HG02943 (cell line): Measurements from ENCODE around the gene STK38L.

ENCODE experiments used
- ATAC-seq: cut with Tn5 transposase; IDR thresholded peaks from one replicate; pipeline ENCODE4 v1.9.1; 2021; ENCODE audit warnings: mild to moderate bottlenecking, low read depth, moderate library complexity; ENCODE audit not compliant: unreplicated experiment

STK38L gene

DNA sequence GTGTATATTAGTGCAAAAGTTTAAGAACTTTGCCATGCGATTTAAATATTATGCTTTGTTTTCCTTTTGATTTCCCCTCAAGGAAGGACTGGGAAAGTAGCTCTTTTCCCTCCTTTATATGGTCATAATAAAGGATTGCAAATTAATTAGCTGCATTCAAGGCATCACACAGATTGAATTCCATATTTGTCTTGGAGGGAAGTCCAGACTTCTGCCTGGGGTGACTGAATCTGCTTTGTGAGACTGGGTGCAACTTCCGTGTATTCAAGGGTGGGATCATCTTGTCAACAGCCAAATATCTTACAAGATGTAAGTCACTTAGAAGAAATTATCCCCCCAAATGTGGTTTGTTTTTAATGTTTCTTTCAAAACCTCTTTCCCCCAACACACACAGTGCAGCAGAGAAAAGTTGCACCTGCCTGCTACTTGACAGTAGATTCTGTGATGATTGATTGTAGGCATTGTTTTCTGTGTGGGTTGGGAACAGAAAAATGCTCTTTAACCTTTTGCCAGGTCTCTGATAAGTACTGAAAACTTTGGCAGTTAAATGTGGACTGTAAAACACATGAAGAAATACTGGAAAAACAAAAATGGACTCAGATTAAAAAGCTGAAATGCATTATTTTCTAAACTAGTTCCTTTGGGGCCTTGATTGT lies 28.4 kb downstream of the STK38L start:
- ATAC-seq: no peak

DNA sequence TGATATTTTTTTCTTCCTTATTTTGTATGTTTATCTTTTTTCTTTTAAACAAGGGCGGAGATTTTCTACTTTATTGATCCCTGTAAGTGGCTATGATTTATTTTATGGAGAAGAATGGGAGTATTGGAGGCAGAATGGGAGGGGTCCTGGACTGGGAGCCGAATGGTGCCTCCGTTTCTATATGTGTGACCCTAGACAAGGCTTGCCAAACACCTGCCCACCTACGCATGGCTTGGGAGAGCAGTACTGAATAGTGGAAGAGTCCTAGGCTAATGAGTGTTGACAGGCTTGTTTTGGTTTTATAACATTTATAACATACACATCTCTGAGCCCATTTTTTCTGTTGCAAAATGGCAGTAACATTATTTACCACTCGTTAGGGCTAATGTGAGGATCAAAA lies 29.0 kb downstream of the STK38L start:
- no peak for ATAC-seq

DNA sequence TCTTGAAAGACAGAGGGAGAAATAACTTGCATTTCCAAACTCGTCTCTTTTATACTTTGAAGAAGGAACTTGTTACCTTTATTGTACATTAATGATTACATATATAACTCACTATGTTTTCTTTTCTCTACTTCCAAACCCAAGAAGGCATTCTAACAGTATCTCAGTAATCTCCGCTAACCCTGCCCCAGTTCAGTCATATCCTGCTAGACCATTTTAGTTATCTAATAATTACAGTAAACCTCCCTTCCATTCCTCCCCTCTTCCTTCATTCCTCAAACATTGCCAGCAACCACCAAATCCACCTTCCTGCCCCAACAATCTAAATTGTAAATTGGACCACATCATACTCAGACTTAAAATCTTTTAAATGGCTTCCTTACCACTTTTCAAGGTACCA lies 30.6 kb downstream of the STK38L start:
- no peak for ATAC-seq

DNA sequence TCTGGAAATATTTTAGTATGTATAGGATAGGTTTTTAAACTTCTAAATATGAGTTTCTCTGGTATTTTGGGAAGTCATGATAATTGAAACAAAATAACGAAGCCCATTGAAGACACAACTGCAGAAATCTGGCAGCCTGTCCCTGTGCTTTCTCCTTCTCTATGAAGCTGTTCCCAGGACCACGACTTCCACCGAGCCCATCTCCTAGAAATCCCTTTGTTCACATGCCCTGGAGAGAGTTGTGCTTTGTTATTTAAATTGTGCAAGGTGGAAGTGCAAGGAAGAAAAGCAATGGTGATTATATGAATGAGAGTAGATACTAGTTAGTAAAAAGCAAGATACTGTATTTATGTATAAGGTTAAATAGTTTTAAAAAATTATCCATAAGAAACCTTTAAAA lies 32.2 kb downstream of the STK38L start:
- no peak for ATAC-seq

DNA sequence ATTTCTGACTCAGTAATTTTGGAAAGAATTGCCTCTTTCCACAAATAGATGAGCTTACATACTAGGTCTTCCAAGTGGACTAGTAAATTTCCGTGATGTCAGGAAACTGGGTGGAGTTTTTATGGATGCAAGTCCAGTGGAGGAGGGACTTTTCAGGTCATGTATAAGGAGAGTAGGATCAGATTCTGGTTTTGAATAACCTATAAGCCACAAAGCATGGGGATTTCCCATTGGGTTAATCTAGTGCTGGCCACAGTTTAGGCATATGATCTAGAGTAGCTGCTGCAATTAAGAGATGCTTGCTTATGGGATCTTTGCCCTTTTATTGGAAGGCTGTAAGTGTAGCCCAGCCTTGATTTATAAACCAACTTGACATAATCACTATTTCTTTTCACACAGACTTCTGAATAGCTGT lies 33.8 kb downstream of the STK38L start:
- ATAC-seq: peak; percentile 83

DNA sequence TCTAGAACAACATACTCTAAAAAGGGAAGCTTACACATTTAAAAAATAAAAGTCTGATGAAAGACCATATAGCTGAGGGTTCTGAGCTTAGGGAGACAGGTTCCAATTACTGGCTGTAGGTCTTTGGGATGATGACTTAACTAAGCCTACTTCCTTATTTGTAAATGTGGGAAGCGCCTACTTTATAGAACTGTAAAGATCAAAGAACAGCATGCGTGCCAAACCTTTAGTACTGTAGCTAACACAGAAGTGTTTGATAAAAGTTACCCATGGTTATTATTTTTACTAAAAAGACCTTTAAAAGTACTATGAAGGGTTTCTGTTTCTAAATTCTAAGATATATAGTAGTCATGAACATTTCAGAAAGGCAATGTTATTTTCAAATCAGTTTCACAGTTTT lies 35.7 kb downstream of the STK38L start:
- no peak for ATAC-seq

DNA sequence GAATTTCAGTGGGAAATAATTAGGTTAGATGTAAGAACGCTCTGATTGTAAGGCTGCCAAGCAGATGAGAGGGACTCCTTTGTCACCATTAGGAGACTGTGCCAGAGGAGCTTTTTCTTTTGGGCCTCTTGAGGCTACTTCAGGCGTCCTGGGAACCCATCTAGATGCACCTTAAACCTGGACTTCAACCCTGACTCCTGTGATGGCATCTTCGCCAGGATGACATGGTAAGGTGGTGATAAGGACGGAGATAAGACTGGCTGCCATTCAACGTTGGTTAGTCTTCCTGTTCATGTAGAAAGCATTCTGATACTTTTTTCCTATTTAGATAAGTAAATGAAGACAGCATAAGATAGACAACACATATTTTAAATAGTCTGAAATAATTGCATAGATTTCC lies 36.3 kb downstream of the STK38L start:
- no peak for ATAC-seq

DNA sequence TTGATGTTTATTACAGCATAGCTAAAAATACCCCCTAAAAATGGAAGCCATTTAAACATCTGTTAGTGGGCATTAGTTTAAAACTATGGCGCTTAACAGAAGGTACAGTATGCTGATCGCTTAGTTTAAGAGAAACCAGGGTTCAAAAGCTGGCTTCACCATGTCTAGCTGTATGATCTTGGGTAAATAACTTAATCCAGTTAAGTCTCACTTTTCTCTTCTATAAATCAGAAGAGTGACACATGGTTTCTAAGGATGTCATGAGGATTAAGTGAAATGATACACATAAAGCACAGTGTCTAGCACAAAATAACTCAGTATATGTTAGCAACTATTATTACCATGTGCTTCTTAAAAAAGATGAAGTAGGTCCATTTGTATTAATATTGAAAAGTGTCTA lies 38.7 kb downstream of the STK38L start:
- ATAC-seq: no peak

DNA sequence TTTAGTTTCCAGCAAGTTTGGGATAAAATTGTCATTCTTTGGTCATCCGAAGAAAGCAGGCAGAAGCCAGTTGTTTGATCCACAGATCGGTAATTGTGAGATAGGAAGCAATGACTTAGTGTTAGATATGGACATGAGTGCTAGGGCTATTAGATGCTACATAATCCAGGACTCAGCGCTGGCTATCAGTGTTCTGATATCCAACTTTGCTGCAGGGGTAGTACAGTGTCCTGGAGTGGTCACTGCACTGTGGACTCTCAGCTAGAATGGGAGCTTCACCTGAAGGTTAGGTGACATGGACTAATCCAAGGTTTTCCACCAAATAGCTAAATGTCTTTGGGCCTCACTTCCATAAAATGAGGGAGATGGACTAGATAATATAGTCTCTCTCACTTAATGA lies 39.9 kb downstream of the STK38L start:
- ATAC-seq: no peak

DNA sequence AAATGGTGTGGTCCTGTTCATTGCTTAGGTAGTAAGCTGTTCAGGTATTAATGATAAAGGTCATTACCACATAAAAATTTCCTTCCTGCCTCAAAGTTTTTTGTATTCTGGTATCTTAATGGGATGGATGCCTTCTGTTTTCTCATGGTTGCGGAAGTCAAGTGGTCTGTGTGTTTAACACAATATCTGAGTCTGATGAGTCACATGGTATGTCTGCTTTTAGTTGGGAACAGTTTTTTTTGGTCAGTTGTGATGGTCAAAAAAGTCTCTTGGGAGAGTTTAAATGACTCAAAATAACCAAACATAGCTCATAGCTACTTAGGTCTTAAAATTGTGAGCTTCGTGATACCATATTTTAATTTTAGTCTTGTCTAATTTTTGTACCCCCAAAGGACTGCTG lies 40.7 kb downstream of the STK38L start:
- ATAC-seq: no peak

DNA sequence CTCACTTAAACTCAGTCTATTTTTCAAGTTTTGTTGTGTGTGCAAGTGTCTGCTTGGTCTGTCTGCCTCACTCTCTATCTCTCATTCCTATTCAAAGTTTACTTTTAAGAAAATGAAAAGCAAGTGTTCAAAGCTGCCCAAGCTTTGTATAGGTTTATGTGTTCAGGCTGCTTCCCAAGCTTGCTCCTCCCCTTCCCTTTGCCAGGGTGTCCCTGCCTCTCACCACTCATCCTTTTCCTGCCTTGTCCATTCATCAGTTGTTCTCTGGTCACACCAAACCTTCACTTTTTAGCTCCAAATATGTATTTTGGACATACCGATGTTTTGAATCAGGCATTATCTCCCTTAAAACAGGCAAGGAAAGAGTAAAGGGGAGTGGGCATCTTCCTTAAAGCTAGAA lies 41.3 kb downstream of the STK38L start:
- ATAC-seq: no peak

DNA sequence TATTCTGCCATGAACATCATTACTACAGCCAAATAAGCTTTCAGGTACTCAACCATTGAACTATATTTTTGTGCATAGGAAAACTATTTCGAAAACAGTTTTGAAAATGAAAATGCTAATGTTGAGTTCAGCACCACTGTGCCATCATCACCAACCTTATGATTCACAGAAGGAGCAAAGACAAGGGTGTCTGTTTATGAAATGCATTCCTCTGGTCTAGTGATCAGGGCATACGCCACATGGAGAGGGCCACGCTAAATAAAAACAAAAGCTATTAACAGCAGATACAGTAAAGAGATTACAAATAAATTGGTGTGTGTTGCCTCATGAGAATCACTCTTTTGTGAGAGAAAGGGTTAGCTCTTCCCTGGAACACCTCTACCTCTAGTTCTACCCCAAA lies 45.3 kb downstream of the STK38L start:
- ATAC-seq: no peak

DNA sequence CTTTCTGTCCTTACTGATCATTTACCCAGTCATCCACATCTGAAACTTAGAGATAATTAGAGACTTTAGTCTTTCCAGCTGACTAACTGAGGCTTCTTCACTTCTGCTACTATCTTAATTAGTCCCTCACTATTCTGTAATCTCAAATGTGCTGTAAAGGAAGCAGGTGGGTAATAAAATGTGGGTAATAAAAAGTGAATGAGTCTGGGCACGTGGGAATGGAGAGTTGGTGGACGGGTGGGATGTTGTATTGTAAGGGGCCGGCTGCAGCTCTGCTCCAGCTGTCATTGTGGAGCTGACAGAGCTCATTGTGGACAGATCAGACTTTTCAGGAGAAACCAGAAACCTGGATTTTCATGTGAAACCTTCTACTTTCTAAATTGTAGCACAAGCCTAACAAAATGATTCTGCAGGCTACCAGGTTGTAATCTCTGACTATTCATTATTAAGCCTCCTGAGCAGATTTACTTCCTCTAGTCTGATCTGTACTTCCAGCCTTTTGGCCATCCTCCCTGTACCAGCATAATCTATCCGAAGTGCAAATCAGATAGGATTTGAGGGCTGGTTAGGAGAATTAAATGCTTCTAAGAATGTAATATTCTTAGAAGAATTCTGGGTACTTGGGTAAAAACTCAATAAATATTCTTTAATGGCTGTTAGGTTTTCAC lies 46.5 kb downstream of the STK38L start:
- no peak for ATAC-seq

DNA sequence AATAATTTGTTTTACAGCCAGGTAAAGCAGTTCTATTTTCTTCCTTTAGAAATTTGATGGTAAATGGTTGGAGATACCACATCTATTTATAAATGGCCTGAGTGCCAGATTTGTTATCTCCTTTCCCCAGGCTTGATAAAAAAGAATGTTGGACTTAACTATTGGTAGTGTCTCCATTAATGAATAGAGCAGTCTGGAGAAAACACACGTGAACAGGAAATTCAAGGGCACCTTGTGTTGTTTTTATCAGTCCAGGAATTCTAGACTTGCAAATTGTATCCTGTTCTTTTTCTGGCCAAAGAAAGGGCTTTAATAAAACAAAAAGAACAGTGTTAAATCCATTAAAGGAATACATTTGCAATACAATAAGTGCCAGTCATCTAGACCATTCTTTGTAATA lies 47.8 kb downstream of the STK38L start:
- ATAC-seq: no peak

DNA sequence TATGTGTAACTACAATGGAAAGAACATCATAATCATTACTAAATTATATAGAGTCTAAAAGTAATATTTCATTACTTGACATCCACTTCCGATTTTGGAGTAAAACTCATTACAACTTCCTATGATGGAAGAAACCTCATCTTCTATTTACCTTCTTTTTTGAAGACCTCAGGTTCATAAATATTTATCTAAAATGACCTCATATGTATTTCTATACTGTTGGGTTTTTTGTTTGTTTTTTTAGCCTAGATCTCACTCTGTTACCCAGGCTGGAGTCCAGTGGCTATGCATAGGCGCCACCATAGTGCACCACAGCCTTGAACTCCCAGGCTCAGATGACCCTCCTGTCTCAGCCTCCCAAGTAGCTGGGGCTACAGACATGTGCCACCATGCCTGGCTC lies 48.6 kb downstream of the STK38L start:
- no peak for ATAC-seq

DNA sequence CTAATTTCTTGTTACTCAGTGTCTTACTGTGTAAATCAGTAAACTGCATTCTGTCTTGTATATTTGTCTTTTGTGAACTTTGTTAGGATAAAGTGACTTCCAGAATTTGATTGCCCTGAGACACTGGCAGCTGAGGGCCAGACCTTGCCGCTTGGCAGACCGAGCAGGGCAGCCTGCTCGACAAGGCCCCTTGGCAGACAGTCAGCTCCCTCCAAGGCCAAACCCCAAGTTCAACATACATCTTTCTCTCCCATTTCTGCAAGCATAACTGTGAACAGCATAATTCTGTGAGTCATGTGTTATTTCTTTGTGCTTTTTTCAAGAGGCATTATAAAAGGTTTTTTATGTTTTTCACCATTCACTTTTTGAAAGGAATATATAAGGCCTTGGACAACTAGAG lies 49.4 kb downstream of the STK38L start:
- no peak for ATAC-seq

DNA sequence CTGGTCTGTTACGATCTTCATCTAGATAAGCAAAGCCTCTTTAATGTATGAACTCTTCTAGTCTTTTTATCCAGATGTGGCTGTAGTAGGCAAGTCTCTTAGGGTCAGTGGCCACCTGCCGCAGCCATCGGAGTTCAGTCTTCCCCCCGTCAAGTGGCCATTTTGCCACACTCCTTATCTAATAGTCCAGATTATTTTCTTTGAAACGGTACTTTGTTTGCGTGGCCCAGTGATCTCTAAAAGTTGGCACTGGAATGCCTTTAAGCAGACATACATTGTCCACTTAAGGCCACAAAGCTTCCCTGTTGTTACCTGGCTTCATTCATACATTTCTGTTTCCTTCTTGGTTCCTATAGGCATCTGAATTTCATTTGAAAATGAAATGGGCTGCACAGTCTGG lies 52.6 kb downstream of the STK38L start:
- ATAC-seq: no peak

DNA sequence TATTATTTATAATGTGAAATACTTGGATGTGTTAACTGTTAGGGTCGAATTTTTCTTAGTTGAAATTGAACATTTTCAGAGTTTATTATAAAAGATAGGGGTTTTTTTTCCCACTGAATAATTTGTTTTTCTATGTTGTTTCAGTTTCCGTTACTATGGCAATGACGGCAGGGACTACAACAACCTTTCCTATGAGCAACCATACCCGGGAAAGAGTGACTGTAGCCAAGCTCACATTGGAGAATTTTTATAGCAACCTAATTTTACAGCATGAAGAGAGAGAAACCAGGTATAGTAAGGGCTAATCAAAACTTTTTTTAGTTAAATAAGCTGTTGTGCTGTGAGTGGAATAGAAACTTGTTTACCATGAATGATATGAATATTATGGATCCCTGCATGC lies 53.5 kb downstream of the STK38L start:
- ATAC-seq: no peak

DNA sequence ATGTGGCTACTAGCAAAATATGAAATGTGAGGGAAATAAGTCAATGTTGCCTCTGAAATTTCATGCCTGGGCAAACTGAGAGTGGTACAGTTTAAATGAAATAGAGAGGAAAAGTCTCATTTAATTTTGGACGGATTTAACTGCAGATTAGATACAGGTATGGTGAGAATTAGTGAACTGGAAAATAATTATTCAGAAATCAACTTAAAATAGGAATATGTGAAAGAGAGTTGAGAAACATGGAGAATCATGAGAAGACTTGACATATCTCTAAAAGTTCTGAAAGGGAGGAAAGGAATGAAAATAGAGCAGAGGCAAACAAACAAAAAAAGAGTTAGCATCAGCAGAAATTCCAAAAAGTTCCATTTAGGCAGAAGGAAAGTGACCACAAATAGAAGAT lies 55.0 kb downstream of the STK38L start:
- no peak for ATAC-seq

DNA sequence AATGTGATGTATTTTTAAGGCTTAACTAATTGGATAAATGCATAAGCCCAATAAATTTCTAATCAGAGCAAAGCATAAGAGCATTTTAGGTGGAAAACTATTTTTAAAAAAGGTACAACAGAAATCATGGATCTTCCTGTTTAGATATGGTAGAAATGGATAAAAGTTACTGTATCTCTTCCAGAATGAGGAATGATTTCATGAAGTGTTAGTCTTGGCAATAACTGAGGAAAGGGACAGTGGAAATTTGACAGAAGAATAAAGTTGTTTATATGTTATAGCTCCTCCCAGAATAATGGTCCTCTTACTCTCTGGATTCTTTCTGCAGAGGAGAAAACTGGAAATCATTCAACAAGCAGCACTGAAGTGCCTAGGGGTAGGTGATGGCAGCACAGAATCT lies 56.1 kb downstream of the STK38L start:
- ATAC-seq: no peak

DNA sequence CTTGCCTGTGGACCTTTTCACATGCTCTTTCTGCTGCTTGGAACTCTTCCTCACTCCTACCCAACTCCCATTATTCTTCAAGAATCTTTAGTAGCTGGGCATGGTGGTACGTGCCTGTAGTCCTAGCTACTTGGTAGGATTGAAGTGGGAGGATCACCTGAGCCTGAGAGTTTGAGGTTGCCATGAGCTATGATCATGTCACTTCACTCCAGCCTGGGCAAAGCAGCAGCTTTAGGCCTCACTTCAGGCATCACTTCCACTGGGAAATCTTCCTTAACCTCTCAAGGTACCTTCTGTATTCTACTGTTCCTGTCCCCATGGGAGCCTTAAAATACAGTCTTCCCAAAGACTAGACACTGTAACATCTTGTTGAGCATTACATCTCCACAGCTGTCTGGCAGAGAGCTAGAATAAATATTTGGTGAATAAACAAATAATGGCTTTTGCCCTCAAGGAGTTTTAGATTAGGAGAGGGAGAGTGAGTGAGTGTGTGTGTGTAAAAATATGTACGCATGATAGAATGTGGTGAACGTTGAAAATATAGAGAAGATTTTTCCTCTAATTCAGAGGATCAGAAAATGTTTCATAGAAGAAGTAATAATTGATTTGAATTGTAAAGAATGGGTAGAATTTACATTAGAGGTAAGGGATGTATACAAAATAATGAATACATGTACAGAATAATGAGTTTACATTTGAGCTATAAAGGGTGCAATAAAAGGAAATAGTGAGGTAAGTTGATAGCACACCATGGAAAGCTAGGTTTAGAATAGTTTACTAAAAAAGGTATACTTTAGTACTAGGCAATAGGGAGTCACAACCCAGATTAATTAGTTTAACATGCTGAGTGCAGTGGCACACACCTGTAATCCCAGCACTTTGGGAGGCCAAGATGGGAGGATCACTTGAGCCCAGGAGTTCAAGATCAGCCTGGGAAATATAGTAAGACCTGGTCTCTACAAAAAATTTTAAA lies 59.3 kb downstream of the STK38L start:
- no peak for ATAC-seq
